ENCODE results near the gene WDFY4. TPM values are rescaled to one million over a fixed set of nuclear protein-coding genes. Genes with fewer than 3 reads are reported as not detected.

WDFY4 gene
- total RNA-seq, 1 experiment from 2014 or later, result 0.22 TPM

DNA sequence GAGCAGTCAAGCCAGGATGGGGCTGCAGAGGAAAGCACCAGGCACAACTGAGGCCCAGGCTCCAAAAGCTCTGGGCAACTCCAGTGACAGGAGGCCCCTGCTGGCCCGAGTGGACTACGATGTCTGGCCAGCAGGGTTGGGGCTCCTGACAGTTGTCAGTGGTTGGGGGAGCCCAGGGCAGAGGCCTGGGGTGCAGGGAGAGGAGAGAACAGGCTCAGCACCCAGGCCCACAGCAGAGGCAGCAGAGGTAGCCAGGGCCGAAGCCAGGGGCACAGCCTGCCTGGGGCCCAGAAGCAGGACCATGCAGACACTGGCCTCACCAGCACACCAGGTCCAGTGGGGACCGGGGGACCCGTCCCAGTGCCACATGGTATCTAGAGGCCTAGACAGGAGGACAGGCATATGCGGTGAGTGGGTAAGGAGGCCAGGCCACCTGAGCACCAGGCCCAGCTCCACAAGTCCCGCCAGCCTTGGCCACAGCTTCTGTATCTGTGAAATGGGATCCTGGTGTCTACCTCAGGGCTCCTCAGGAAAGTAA is 301.0 kb downstream of the WDFY4 start:
- no peak overlapping the region for H3K4me3 ChIP-seq (replicated peaks in 1 of 2; ENCODE audit: low read depth in 1 of 2, low read length in 2 of 2)
- ATAC-seq (no peak), DNase-seq (ENCODE audit: low read depth, low spot score) (no peak)
- H3K36me3 ChIP-seq (ENCODE audit: control insufficient read depth in 1 of 2, insufficient read depth in 2 of 2, low read length in 2 of 2), result no peaks in the 10 kb centered on the region
- no peaks in the 10 kb centered on the region for H3K9me3 ChIP-seq (ENCODE audit: control insufficient read depth in 1 of 2, insufficient read depth in 1 of 2, low read depth in 1 of 2, low read length in 2 of 2)
- BruUV-seq (replicated peaks), result no TSS peak
- H3K27ac ChIP-seq (ENCODE audit: low read depth, low read length), result no peak overlapping the region
- H3K9me2 ChIP-seq (ENCODE audit: insufficient read depth), result no peaks in the 10 kb centered on the region
- H3K27me3 ChIP-seq (ENCODE audit: insufficient read depth, low read length), result no peaks in the 10 kb centered on the region
- intact Hi-C loops (cut with micrococcal nuclease), result no loop called here
- no peaks in the 10 kb centered on the region for H4K20me1 ChIP-seq (ENCODE audit: insufficient read depth)
- no peak overlapping the region for H3K4me2 ChIP-seq (ENCODE audit: low read length)
- H3K4me1 ChIP-seq (ENCODE audit: control insufficient read depth in 1 of 2, insufficient read depth in 2 of 2, low read length in 2 of 2), result no peaks in the 10 kb centered on the region
- ChIA-PET RAD21 (ENCODE audit: low non-redundant PET in 1 of 2, low total read pairs in 2 of 2, uncharacterized antibody in 2 of 2, unreplicated experiment in 2 of 2) (no interaction called here), CTCF (interaction anchor here (1.4 kb wide), 1 partner anchor 10 kb away, joined by 3 read pairs; no protein-coding TSS in a partner anchor), POLR2A (no interaction called here)
- H2AFZ ChIP-seq (ENCODE audit: low read depth, low read length, poor library complexity, severe bottlenecking), result no peak overlapping the region
- H3K79me2 ChIP-seq (ENCODE audit: insufficient read depth, low read length), result no peaks in the 10 kb centered on the region
- H3K9ac ChIP-seq (ENCODE audit: low read length), result no peak overlapping the region
- no peak for TF ChIP-seq EZH2 (IDR thresholded peaks at IDR 0.05)
- TF ChIP-seq ZFX (IDR thresholded peaks at IDR 0.05), result no peak
- no peak for TF ChIP-seq EGR1 (IDR thresholded peaks at IDR 0.05; ENCODE audit: low read depth)
- no peak for TF ChIP-seq CTCF (IDR thresholded peaks at IDR 0.05 in 2 of 3, conservative IDR thresholded peaks at IDR 0.05 in 1 of 3; ENCODE audit: borderline replicate concordance in 1 of 3, insufficient read depth in 1 of 3, low read depth in 2 of 3, low read length in 2 of 3)
- TF ChIP-seq ZNF274 (IDR thresholded peaks at IDR 0.05; ENCODE audit: low read depth, low read length), result no peak
- TF ChIP-seq, protein P1, sequence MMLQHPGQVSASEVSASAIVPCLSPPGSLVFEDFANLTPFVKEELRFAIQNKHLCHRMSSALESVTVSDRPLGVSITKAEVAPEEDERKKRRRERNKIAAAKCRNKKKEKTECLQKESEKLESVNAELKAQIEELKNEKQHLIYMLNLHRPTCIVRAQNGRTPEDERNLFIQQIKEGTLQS (IDR thresholded peaks at IDR 0.05), result no peak
- no peak for TF ChIP-seq FOSL1 (IDR thresholded peaks at IDR 0.05; ENCODE audit: low read depth)
- TF ChIP-seq POLR2A (IDR thresholded peaks at IDR 0.05; ENCODE audit: borderline replicate concordance, extremely low read depth, insufficient read depth, insufficient read length), result no peak
- TF ChIP-seq TCF7L2 (IDR thresholded peaks at IDR 0.05; ENCODE audit: borderline replicate concordance, extremely low read depth, insufficient read depth, insufficient read length), result no peak
- no peak for TF ChIP-seq SP1 (IDR thresholded peaks at IDR 0.05; ENCODE audit: low read depth)
